Measurements from ENCODE around the gene INTS6L.

DNA sequence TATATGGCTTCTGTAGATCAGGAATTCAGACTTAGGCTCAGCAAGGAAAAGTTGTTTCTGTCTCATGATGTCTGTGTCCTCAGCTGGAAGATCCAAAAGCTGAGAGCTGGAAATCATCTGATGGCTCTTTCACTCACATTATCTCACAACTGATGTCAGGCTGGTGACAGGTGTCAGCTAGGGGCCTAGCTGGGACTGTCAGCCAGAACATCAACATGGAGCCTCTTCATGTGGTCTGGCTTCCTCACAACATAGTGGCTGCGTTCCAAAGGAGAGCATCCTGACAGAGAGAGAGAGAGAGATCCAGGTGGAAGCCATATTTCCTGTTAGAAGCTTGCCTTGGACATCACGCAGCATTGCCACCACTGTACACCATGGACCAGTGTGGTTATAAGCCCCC, 10.6 kb upstream of the INTS6L start:
- TF ChIP-seq POLR2A (IDR thresholded peaks at IDR 0.05), result no peak
- TF ChIP-seq, protein P1, sequence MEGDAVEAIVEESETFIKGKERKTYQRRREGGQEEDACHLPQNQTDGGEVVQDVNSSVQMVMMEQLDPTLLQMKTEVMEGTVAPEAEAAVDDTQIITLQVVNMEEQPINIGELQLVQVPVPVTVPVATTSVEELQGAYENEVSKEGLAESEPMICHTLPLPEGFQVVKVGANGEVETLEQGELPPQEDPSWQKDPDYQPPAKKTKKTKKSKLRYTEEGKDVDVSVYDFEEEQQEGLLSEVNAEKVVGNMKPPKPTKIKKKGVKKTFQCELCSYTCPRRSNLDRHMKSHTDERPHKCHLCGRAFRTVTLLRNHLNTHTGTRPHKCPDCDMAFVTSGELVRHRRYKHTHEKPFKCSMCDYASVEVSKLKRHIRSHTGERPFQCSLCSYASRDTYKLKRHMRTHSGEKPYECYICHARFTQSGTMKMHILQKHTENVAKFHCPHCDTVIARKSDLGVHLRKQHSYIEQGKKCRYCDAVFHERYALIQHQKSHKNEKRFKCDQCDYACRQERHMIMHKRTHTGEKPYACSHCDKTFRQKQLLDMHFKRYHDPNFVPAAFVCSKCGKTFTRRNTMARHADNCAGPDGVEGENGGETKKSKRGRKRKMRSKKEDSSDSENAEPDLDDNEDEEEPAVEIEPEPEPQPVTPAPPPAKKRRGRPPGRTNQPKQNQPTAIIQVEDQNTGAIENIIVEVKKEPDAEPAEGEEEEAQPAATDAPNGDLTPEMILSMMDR (IDR thresholded peaks at IDR 0.05), result no peak
